ENCODE data around the gene DOCK3.

The DOCK3 gene

DNA sequence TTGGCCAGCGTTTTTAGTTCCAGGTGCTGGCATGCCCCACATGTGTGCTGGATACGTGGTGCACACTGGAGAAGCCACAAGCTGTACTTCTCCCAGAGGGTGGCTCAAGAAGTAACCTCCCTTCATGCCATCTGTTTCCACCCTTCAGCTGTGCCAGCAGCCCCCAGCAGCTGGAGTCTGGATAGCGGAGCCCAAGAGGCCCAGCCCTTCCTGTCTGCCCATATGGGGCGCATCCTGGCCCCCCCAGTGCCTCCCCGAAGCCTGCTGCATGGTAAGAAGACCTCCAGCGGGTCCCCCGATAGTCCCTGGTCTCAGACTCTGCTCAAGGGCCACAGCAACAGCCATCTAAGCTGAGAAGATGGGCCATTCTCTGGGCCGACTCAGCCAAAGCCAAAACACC, 704.6 kb downstream of the DOCK3 start:
- Histone ChIP-seq H3K27me3 (ENCODE audit: control insufficient read depth, insufficient read depth, low read length) (no peaks in the 10 kb centered on the region), H3K27ac (ENCODE audit: low read length) (no peak overlapping the region), H3K9ac (ENCODE audit: low read length) (no peak overlapping the region), H3K36me3 (ENCODE audit: control insufficient read depth, low read depth, low read length) (no peaks in the 10 kb centered on the region), H3K9me3 (ENCODE audit: control insufficient read depth, low read depth, low read length) (no peaks in the 10 kb centered on the region), H3K4me3 (ENCODE audit: low read length) (no peak overlapping the region), H3K4me1 (ENCODE audit: control insufficient read depth, low read depth, low read length) (peaks cover 7% of the 10 kb centered on the region)

- no peak overlapping the region for H3K9ac ChIP-seq (ENCODE audit: low read length)
These were observed 705.2 kb downstream of the DOCK3 start for GRCh38 chr3:51379746-51380455.

DNA sequence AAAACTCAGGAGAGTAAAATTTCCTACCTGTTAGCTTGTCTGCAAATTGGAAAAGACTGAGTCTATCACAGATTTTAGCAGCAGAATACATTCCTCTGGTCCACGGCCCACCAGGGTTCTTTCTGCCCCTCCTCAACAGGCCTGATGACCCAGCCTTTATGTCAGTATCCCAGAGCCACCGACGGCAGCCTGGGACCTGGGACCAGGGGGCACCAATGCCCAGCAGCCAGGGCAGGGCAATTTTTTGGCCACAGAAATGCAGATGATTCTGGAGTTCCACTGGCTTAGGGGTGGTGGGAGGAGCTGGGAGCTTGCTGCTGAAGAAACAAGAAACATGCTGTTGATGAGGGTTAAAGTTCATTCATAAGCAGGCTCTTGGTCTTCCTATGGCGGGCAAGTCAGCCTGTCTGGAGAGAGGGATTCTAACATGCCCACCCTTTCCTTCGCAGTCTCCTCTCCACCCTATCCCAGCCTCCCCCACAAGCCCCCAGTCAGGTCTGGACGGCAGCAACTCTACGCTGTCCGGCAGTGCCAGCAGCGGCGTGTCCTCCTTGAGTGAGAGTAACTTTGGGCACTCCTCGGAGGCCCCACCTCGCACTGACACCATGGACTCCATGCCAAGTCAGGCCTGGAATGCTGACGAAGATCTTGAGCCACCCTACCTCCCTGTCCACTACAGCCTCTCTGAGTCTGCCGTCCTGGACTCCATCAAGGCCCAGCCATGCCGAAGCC, 706.0 kb downstream of the DOCK3 start:
- Histone ChIP-seq H3K9ac (ENCODE audit: low read length) (no peak overlapping the region), H3K4me1 (ENCODE audit: control insufficient read depth, low read depth, low read length) (peaks cover 7% of the 10 kb centered on the region), H3K36me3 (ENCODE audit: control insufficient read depth, low read depth, low read length) (no peaks in the 10 kb centered on the region), H3K27me3 (ENCODE audit: control insufficient read depth, insufficient read depth, low read length) (no peaks in the 10 kb centered on the region), H3K27ac (ENCODE audit: low read length) (no peak overlapping the region), H3K9me3 (ENCODE audit: control insufficient read depth, low read depth, low read length) (no peaks in the 10 kb centered on the region), H3K4me3 (ENCODE audit: low read length) (no peak overlapping the region)

More at GRCh38 chr3:51379746-51380455, 705.2 kb downstream of the DOCK3 start:
- H3K36me3 ChIP-seq (ENCODE audit: control insufficient read depth, low read depth, low read length), result no peaks in the 10 kb centered on the region
- no peak overlapping the region for H3K4me3 ChIP-seq (ENCODE audit: low read length)
- peaks cover 7% of the 10 kb centered on the region for H3K4me1 ChIP-seq (ENCODE audit: control insufficient read depth, low read depth, low read length)
- H3K27ac ChIP-seq (ENCODE audit: low read length), result no peak overlapping the region
- H3K27me3 ChIP-seq (ENCODE audit: control insufficient read depth, insufficient read depth, low read length), result no peaks in the 10 kb centered on the region
- no peaks in the 10 kb centered on the region for H3K9me3 ChIP-seq (ENCODE audit: control insufficient read depth, low read depth, low read length)

DNA sequence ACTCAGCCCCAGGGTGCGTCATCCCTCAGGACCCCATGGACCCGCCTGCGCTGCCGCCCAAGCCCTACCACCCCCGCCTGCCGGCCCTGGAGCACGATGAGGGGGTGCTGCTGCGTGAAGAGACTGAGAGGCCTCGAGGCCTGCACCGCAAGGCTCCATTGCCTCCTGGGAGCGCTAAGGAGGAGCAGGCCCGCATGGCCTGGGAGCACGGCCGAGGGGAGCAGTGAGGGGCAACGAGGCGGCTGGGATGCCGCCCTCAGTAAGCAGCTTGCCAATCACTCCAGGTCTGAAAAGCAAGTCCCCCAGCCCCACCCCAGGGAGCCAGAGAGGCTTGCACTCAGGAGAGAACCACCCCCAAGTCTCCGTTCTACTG, 706.6 kb downstream of the DOCK3 start:
- Histone ChIP-seq H3K4me3 (ENCODE audit: low read length) (no peak overlapping the region), H3K4me1 (ENCODE audit: control insufficient read depth, low read depth, low read length) (peaks cover 9% of the 10 kb centered on the region), H3K27ac (ENCODE audit: low read length) (no peak overlapping the region), H3K9ac (ENCODE audit: low read length) (no peak overlapping the region), H3K27me3 (ENCODE audit: control insufficient read depth, insufficient read depth, low read length) (no peaks in the 10 kb centered on the region), H3K36me3 (ENCODE audit: control insufficient read depth, low read depth, low read length) (no peaks in the 10 kb centered on the region), H3K9me3 (ENCODE audit: control insufficient read depth, low read depth, low read length) (no peaks in the 10 kb centered on the region)

DNA sequence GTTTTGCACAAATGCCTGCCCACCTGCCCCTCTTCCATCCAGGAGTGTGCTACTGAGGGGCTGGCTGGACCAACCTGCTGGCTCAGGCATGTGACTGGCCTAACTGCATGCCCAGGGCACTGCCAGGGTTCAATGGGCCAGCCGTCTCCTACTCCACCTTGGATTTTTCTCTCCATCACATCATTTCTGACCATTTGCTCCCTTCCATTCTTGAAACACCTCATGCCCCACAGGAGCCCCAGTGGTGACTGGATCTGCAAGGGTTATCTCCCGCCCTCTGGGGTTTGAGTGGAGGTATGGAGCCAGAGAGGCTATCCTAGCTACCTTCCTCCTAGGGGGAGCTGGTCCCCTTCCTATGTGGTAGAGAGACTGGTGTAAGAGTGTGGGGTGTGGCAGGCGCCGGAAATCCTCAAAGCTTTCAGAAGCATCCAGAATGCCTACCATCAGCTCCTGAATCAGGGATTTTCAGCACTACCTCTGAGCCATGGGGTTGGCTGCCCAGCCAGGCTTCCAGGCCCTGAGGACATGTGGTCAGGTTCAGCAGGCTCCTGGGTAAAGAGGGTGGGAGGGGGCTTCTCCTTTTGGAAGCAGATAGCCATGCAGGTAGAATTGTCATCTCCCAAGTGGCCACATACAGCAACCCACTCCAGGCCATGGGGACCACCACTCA, 707.5 kb downstream of the DOCK3 start:
- Histone ChIP-seq H3K27ac (ENCODE audit: low read length) (no peak overlapping the region), H3K9me3 (ENCODE audit: control insufficient read depth, low read depth, low read length) (no peaks in the 10 kb centered on the region), H3K4me1 (ENCODE audit: control insufficient read depth, low read depth, low read length) (peaks cover 11% of the 10 kb centered on the region)

DNA sequence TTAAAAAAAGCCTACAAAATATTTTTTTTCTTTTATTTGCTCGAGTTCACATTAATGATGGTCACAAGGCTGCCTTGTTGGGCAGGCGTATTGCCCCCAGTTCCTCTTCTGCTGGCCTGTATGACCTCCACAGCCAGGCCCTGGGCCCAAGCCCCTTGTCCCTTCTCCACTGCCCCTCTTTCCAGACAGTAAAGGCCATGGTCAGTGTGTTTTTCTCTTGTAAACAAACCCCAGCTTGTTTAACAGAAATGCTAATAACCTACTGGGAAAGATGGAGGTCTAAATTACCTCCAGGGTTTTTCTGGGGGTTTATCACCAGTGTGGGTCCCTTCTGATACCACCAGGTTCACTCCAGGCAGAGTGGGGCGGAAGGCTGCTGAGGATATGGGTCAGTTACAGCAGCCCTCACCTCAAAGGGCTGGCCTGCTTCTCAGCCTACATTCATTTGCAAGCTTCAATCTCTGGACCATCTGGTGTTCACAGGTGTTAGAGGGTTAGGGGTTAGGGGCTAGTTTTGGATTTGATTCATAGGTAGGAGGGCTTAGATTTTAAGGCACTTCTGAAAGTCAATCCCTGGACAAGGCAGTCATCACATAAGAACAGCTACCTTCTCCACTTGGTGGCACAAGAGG, 708.3 kb downstream of the DOCK3 start:
- peak overlapping the region; percentile 79 for H3K4me3 ChIP-seq (ENCODE audit: low read length)
- no peaks in the 10 kb centered on the region for H3K27me3 ChIP-seq (ENCODE audit: control insufficient read depth, insufficient read depth, low read length)
- H3K27ac ChIP-seq (ENCODE audit: low read length), result no peak overlapping the region
- H3K36me3 ChIP-seq (ENCODE audit: control insufficient read depth, low read depth, low read length), result peaks cover 7% of the 10 kb centered on the region
- H3K4me1 ChIP-seq (ENCODE audit: control insufficient read depth, low read depth, low read length), result peaks cover 11% of the 10 kb centered on the region
- H3K9ac ChIP-seq (ENCODE audit: low read length), result no peak overlapping the region
- no peaks in the 10 kb centered on the region for H3K9me3 ChIP-seq (ENCODE audit: control insufficient read depth, low read depth, low read length)

More for the DNA sequence above, 707.5 kb downstream of the DOCK3 start:
- no peaks in the 10 kb centered on the region for H3K27me3 ChIP-seq (ENCODE audit: control insufficient read depth, insufficient read depth, low read length)
- H3K36me3 ChIP-seq (ENCODE audit: control insufficient read depth, low read depth, low read length), result no peaks in the 10 kb centered on the region
- no peak overlapping the region for H3K9ac ChIP-seq (ENCODE audit: low read length)
- no peak overlapping the region for H3K4me3 ChIP-seq (ENCODE audit: low read length)

- H3K36me3 ChIP-seq (ENCODE audit: control insufficient read depth, low read depth, low read length), result peaks cover 19% of the 10 kb centered on the region
- H3K27me3 ChIP-seq (ENCODE audit: control insufficient read depth, insufficient read depth, low read length), result no peaks in the 10 kb centered on the region
- H3K9ac ChIP-seq (ENCODE audit: low read length), result peak overlapping the region; percentile 91
- peak overlapping the region; percentile 65 for H3K27ac ChIP-seq (ENCODE audit: low read length)
- peak overlapping the region; percentile 79 for H3K4me3 ChIP-seq (ENCODE audit: low read length)
- H3K9me3 ChIP-seq (ENCODE audit: control insufficient read depth, low read depth, low read length), result no peaks in the 10 kb centered on the region
- peaks cover 11% of the 10 kb centered on the region for H3K4me1 ChIP-seq (ENCODE audit: control insufficient read depth, low read depth, low read length)
These were observed 709.5 kb downstream of the DOCK3 start for GRCh38 chr3:51384055-51384725.

- Histone ChIP-seq H3K36me3 (ENCODE audit: control insufficient read depth, low read depth, low read length) (peaks cover 24% of the 10 kb centered on the region), H3K9me3 (ENCODE audit: control insufficient read depth, low read depth, low read length) (no peaks in the 10 kb centered on the region), H3K4me1 (ENCODE audit: control insufficient read depth, low read depth, low read length) (peaks cover 11% of the 10 kb centered on the region), H3K27ac (ENCODE audit: low read length) (peak within 1 kb of the TSS; percentile 65), H3K4me3 (ENCODE audit: low read length) (peak within 1 kb of the TSS; percentile 79), H3K27me3 (ENCODE audit: control insufficient read depth, insufficient read depth, low read length) (no peaks in the 10 kb centered on the region), H3K9ac (ENCODE audit: low read length) (peak within 1 kb of the TSS; percentile 91)
These were observed 710.2 kb downstream of the DOCK3 start, which contains the start of gene MANF for GRCh38 chr3:51384726-51385473. MANF (plus strand) TSS chr3:51385291; CDS start chr3:51385343, 52 bp downstream.

DNA sequence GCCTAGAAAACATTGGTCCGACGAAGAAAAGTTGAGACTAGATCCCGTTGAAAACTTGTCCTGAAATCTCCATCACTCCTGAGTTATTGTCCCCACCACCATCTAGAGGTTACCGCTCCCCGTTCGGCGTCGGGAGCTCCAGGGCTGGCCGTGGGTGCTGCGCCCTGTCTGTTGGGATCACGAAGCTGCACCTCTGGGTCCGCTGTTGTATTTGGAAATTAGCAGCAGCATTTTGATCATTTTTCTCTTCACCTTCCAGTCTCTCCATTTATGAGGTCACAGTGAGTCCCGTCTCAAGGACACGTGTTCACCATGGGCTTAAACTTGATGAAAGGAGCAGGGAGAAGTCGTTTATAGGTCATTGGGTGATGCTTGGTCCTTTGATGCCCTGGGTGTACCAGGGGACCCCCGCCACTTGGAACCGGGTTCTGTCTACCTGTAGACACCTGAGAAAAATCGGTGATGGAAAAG, 710.9 kb downstream of the DOCK3 start:
- no peaks in the 10 kb centered on the region for H3K9me3 ChIP-seq (ENCODE audit: control insufficient read depth, low read depth, low read length)
- H3K4me3 ChIP-seq (ENCODE audit: low read length), result peak overlapping the region; percentile 77
- peak overlapping the region; percentile 81 for H3K9ac ChIP-seq (ENCODE audit: low read length)
- peaks cover 30% of the 10 kb centered on the region for H3K36me3 ChIP-seq (ENCODE audit: control insufficient read depth, low read depth, low read length)
- H3K27me3 ChIP-seq (ENCODE audit: control insufficient read depth, insufficient read depth, low read length), result no peaks in the 10 kb centered on the region
- peak overlapping the region; percentile 42 for H3K27ac ChIP-seq (ENCODE audit: low read length)
- H3K4me1 ChIP-seq (ENCODE audit: control insufficient read depth, low read depth, low read length), result peaks cover 15% of the 10 kb centered on the region

DNA sequence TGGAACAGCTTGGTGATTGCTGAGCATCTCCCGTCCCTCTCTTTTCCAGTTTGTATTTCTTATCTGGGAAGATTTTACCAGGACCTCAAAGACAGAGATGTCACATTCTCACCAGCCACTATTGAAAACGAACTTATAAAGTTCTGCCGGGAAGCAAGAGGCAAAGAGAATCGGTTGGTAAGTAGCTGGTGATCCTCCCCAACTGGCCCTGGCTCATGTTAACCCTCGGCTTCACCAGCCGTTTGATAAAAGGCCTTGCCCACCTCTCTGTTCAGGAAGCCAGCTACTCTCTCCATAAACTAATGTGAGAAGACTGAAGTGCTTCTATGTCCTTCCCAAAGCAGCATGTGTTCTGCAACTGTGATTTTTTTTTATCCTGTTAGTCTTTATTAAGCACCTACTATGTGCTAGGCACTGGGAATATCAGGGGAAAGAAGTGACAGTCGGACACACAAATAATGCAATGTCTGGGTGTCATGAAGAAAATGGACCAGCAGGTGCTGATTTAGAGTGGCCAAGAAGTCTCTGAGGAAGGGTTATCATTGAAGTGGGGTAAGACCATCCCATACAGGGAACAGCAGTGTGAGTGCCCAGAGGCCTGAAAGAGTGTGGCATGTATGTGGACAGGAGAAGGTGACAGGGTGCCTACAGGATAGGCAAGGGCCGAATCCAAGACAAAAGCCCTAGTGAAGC, 711.6 kb downstream of the DOCK3 start:
- H3K9ac ChIP-seq (ENCODE audit: low read length), result peak overlapping the region; percentile 81
- H3K36me3 ChIP-seq (ENCODE audit: control insufficient read depth, low read depth, low read length), result peaks cover 30% of the 10 kb centered on the region
- no peaks in the 10 kb centered on the region for H3K9me3 ChIP-seq (ENCODE audit: control insufficient read depth, low read depth, low read length)
- peak overlapping the region; percentile 77 for H3K4me3 ChIP-seq (ENCODE audit: low read length)
- no peak overlapping the region for H3K27ac ChIP-seq (ENCODE audit: low read length)
- H3K27me3 ChIP-seq (ENCODE audit: control insufficient read depth, insufficient read depth, low read length), result no peaks in the 10 kb centered on the region
- H3K4me1 ChIP-seq (ENCODE audit: control insufficient read depth, low read depth, low read length), result peaks cover 16% of the 10 kb centered on the region
